Activated CD4-positive, alpha-beta T cell treated with anti-CD3 and anti-CD28 coated beads for 1 hour (primary cell): ENCODE measurements around the gene ARHGAP27.
"Not testable (repeated sequence)": the region's sequence is repeated elsewhere in the genome, so short reads cannot be mapped to it uniquely, and the experiment has no call there.

Experiments used
- DNase-seq: peaks from one replicate; pipeline ENCODE4 v3.0.0-alpha.2; 2020

Gene ARHGAP27

DNA sequence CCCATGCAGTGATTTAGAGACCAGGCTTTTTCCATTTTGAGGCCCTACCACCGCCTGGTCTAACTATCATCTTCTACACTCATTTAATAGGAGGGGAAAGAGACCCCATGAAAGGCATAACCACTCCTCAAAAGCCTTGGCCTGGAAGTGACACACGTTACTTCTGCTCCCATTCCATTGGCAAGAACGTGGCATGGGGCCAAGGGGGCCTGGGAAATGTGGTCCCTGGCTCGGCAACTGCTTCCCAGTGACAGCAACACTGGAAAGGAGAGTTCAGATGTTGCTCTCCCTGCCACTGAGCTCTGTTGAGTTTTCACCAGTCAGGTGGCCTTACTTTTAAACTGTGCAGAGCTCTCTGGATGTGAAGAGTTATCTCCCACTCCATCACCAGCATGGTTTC is 70.7 kb downstream of the ARHGAP27 start:
- no peak for DNase-seq

DNA sequence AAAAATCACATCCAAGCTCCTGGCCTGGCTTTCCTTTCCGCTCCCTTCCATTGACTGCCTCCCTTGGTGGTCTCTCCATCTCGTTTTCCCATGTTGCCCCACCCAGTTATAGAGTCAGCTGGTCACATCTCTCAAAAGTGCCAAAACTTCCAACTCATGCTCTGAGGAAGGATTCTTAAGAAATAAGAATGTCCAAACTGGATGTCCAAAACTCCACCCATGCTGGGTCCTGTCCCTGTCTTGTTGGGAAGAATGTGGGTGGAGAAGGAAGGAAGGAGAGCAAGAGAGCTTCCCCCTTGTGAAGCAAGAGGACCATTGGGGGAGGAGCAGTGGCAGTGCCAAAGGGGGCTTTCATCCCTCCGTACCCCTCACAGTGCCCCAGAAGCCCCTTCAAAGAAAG is 71.2 kb downstream of the ARHGAP27 start:
- no peak for DNase-seq

DNA sequence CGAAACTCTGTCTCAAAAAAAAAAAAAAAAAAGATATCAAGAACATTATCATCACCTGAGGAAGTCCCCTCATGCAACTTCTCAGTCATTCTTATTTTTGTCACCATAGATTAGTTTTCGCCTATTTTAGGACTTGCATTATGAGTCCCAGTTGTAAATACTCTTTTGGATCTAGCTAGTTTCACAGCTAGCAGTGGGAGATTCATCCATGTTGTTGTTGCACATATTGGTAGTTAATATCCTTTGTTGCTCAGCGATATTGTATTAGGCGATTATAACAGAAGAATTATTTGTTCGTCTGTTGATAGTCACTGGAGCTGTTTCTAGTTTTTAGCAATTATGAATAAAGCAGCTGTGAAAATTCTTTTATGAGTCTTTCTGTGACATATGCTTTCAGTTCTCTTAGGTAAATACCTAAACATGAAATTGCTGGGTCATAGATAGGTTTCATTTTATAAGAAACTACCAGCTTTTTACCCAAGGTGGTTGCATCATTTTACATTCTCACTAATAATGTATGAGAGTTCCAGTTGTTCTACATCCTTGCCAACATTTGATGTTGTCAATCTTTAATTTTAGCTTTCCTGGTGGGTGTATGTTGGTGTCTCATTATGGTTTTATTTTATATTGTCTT is 75.2 kb downstream of the ARHGAP27 start:
- DNase-seq: no peak

DNA sequence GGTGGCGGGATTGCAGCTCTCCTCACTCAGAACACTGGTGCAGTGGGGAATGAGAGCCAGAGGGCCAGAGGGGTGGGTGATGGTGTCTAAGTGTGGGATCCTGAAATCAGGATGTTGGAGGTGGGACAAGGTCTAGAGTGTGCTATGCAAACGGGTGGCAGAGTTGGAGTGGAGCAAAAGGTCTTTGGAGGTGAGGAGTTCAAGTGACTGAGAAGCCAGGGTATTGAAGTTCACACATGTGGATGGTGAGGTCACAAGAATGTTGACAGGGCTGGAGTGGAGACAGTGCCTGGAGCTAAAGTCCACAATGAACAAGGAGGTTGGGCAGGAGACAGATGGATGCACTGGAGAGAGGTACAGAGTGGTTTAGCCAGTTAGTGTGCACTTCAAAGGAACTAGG is 77.6 kb downstream of the ARHGAP27 start:
- no peak for DNase-seq

DNA sequence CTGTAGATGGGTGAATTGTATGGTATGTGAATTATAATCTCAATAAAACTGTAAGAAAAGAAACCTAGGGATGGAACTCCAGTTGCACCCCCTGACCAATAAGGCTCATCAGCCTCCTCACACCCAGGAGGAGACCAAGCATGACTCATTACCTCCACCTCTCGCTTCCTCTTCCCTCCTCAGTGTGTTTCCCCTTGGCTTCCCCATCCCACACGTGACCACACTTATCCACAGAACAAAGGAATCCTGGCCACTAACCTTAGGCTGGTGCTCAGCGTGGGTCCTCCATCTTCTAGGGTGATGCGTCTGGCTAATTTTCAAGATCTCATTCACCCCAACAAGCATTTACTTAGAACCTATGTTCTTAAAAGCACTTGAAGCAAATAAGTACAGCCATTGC is 79.6 kb downstream of the ARHGAP27 start:
- no peak for DNase-seq

DNA sequence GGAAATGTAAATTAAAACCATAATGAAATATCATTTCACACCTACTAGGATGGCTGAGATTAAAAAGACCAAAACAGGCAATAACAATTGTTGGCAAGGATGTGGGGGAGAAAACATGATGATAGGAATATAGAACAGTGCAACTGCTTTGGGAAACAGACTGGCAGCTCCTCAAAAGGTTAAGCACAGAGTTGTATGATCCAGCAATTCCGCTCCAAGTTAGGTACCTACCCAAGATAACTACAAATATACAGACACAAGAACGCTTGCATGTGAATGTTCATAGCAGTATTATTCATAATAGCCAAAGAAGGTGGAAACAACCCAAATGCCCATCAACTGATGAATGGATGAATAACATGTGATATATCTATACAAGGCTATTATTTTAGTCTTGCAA is 80.8 kb downstream of the ARHGAP27 start:
- no peak for DNase-seq

DNA sequence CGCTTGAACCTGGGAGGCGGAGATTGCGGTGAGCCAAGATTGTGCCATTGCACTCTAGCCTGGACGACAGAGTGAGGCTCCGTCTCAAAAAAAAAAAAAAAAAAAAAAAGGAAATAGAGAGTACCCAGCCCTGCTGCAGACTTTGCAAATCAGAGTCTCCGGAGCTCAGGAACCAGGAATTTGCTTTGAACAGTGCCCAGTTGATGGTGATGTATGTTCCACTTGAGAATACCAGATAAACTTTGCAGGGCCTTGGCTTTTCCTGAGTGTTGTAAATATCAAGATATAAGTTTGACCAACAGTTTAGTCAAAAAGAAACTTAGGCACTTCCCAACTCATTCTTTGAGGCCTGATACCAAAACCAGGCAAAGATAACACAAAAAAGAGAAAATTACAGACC is 85.2 kb downstream of the ARHGAP27 start:
- no peak for DNase-seq

DNA sequence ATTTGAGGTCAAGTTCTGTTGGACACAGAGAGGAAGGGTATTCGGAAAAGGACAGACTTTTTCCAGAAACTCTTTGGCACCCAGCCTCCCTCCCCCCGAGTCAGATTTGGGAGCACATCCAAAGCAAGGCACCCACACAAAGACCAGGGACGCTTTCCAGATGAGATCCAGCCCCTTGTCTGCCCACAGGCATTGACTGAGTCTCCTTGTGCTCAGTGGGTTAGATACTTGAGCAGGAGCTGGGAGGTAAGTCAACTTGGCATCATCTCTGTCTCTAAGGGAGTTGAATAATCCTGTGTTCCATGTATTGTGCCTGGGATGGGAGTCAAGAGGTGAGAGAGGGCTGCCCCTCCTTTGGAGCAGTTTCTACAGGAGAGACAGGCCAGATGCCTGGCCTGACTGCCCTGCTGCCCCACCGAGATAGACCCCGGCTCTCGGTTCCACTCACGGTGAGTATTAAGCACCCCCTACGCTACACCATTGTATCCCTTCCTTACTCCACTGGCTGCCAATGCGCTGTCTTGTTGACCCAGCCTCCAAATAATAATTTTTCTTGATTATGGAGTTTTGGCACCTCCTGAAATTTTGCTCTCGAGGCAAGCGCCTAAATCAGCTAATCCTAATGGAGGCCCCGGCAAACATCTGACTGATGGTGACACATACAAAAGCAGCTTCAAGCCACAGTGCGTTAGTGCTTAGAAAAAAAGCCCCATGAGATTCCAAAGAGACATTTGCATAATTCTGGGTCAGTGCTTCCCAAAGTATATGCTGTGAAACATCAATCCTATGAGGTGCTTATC is 86.3 kb downstream of the ARHGAP27 start:
- DNase-seq: no peak

DNA sequence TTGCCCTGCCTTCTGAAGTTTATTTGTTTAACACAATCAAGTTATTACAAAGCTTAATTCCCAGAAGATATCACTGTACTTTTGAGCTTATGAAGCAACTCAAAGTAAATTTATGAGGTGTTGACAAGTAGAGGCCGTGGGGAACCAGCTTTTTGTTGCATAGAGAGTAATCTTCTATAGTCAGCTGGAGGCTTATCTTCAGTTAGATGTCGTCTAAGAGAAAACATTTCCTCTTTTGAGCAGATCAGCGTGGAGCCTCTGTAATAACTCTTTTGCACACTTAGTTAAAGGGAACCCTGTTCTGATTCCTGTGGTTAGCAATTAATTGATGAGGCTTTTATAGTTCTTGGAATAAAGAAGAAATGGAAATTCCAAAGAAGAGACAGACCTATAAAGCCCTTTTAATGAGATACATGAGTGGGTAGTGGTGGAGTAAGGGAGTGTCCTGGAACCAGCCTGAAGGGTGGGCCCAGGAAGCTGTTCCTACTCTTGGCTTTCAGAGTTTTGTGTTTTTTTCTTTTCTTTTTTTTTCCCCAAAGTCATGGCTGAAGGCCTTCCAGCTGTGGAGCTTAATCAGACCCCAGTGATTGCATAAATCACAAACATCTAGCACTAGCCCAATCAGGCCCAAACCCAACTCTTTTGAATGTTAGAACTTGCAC is 87.0 kb downstream of the ARHGAP27 start:
- DNase-seq: no peak

DNA sequence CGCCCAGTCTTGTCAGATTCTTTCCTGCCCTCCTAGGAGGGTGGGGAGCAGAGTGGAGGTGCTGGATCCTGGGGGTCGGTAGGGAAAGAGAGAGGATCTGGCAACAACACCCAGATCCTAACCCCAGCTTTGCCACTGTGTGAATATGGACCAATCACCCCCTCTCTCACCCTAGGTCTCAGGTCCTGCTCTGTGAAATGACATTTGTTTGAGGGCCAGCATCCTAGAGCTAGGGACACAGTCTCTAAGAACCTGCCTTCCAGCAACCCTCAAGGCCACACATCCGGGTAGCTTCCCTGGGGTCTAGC is 87.5 kb downstream of the ARHGAP27 start:
- DNase-seq: no peak

DNA sequence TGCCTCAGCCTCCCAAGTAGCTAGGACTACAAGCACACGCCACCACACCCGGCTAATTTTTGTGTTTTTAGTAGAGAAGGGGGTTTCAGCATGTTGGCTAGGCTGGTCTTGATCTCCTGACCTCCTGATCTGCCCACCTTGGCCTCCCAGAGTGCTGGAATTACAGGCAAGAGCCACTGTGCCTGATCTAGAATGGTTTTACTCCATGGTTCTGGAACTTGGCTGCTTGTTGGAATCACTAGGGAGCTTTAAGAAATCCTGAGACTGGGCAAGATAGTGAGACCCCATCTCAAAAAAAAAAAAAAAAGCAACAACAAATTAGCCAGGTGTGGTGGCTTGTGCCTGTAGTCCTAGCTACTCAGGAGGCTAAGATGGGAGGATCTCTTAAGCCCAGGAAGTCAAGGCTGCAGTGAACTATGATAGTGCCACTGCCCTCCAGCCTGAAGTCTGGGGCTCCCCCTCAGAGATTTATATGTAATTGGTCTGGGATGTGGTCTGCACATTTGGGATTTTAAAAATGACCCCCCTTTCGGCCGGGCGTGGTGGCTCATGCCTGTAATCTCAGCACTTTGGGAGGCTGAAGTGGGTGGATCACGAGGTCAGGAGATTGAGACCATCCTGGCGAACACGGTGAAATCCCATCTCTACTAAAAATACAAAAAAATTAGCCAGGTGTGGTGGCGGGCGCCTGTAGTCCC is 88.6 kb downstream of the ARHGAP27 start:
- DNase-seq: not testable (repeated sequence)
